B cell (primary cell): ENCODE data around the gene TACC3. TPM values are rescaled to one million over a fixed set of nuclear protein-coding genes. Genes with fewer than 3 reads are reported as not detected.

Experiments used
- ATAC-seq: fragments of 200-7000 bp; cut with Tn5 transposase; one replicate; pipeline ENCODE4 v1.10.0; 2021; ENCODE audit warnings: low read depth, mild to moderate bottlenecking, moderate number of reproducible peaks, moderate library complexity
- CTCF ChIA-PET: fragments of 350-600 bp; sonication (Branson Sonifier 250); formaldehyde crosslinking; loops from one replicate; lab custom pipeline; 2021; ENCODE audit warnings: antibody characterized with exemption, inconsistent platforms; lab: Charles Lee
- POLR2A ChIA-PET: fragments of 350-600 bp; sonication (Branson Sonifier 250); formaldehyde crosslinking; loops from one replicate; lab custom pipeline; 2021; ENCODE audit warnings: antibody characterized with exemption; lab: Charles Lee
- DNase-seq: peaks from one replicate; pipeline ENCODE4 v3.0.0; 2013
- H2AFZ ChIP-seq: 2 replicates; pipeline ENCODE4 v1.6.1; 2012; ENCODE audit warnings: mild to moderate bottlenecking, low read depth, low read length; ENCODE audit not compliant: insufficient read depth, poor library complexity, severe bottlenecking
- H3K27ac ChIP-seq, 2 donors: 1 replicate in 1 of 2; 2 replicates in 1 of 2; pipeline ENCODE4 v1.5.1; 2012 to 2013; ENCODE audit warnings: low read length in 2 of 2, mild to moderate bottlenecking in 2 of 2, moderate library complexity in 1 of 2
- H3K27me3 ChIP-seq, 4 experiments: fragments of 200-600 bp in 1 of 4; sonication (generic) in 1 of 4; replicated peaks in 1 of 4; 1 replicate in 2 of 4; 2 replicates in 2 of 4; pipeline versions ENCODE4 v1.6.1 to v1.7.0; 2013 to 2016; ENCODE audit warnings: low read length in 3 of 4, mild to moderate bottlenecking in 2 of 4, mixed read lengths in 1 of 4, moderate library complexity in 1 of 4; ENCODE audit not compliant: insufficient read depth in 4 of 4, control insufficient read depth in 3 of 4; ENCODE audit errors: control extremely low read depth in 1 of 4
- H3K36me3 ChIP-seq, 2 experiments: replicated peaks in 1 of 2; 1 replicate in 1 of 2; 2 replicates in 1 of 2; pipeline versions ENCODE4 v1.6.1 to v1.7.1; 2013; ENCODE audit warnings: low read length in 1 of 2; ENCODE audit not compliant: insufficient read depth in 2 of 2, control insufficient read depth in 1 of 2; ENCODE audit errors: control extremely low read depth in 1 of 2, extremely low read depth in 1 of 2
- H3K4me1 ChIP-seq, 2 donors: fragments of 200-600 bp in 1 of 2; sonication (generic) in 1 of 2; 1 replicate in 1 of 2; 2 replicates in 1 of 2; pipeline versions ENCODE4 v1.5.1 to v1.6.1; 2013 to 2017; ENCODE audit warnings: low read length in 2 of 2; ENCODE audit not compliant: control insufficient read depth in 2 of 2, insufficient read depth in 2 of 2
- H3K4me2 ChIP-seq: replicated peaks from 2 replicates; pipeline ENCODE3; 2012; ENCODE audit warnings: mild to moderate bottlenecking, low read depth, low read length; ENCODE audit not compliant: poor library complexity, severe bottlenecking
- H3K4me3 ChIP-seq, 5 experiments: fragments of 200-600 bp in 1 of 5; sonication (generic) in 1 of 5; 1 replicate in 3 of 5; 2 replicates in 2 of 5; pipeline versions ENCODE4 v1.5.1 to v1.7.0; 2011 to 2016; ENCODE audit warnings: low read length in 4 of 5, mild to moderate bottlenecking in 4 of 5, low read depth in 2 of 5, control low read depth in 1 of 5, moderate library complexity in 1 of 5; ENCODE audit not compliant: insufficient read depth in 1 of 5; ENCODE audit errors: control extremely low read depth in 1 of 5, extremely low read depth in 1 of 5
- H3K79me2 ChIP-seq: fragments of 200-600 bp; sonication (generic); one replicate; pipeline ENCODE4 v1.6.0; 2016; ENCODE audit warnings: low read length; ENCODE audit not compliant: control insufficient read depth, insufficient read depth
- H3K9ac ChIP-seq: fragments of 200-600 bp; sonication (generic); 2 replicates; pipeline ENCODE4 v1.6.1; 2017; ENCODE audit warnings: mild to moderate bottlenecking, low read length, moderate library complexity
- H3K9me3 ChIP-seq, 3 donors: one replicate each; pipeline versions ENCODE4 v1.6.1 to v1.7.1; 2013; ENCODE audit warnings: low read length in 2 of 3; ENCODE audit not compliant: control insufficient read depth in 2 of 3, insufficient read depth in 1 of 3; ENCODE audit errors: control extremely low read depth in 1 of 3
- H4K20me1 ChIP-seq: 2 replicates; pipeline ENCODE4 v1.6.0; 2012; ENCODE audit warnings: mild to moderate bottlenecking, low read length; ENCODE audit not compliant: insufficient read depth, control insufficient read depth, poor library complexity, severe bottlenecking
- H3K27ac Mint-ChIP-seq: one replicate; pipeline ENCODE4 v1.8.0; 2021; ENCODE audit warnings: mixed read lengths
- H3K27me3 Mint-ChIP-seq: one replicate; pipeline ENCODE4 v1.8.0; 2021; ENCODE audit warnings: mixed read lengths
- H3K4me1 Mint-ChIP-seq: one replicate; pipeline ENCODE4 v1.8.0; 2021; ENCODE audit warnings: mixed read lengths
- H3K4me3 Mint-ChIP-seq: one replicate; pipeline ENCODE4 v1.8.0; 2021; ENCODE audit warnings: mixed read lengths
- H3K9me3 Mint-ChIP-seq: one replicate; pipeline ENCODE4 v1.8.0; 2022; ENCODE audit warnings: mixed read lengths; ENCODE audit not compliant: insufficient read depth
- EZH2 ChIP-seq: IDR thresholded peaks from 2 replicates; pipeline ENCODE4 v1.6.1; 2012; ENCODE audit warnings: borderline replicate concordance, low read depth, mild to moderate bottlenecking, moderate library complexity, low read length; ENCODE audit not compliant: insufficient read depth, poor library complexity, severe bottlenecking
- WGBS: methylation state at CpG from one replicate; pipeline ENCODE4 v1.1.5; 2013; ENCODE audit warnings: missing lambda C conversion rate; ENCODE audit not compliant: insufficient coverage; 5-methylcytosine and 5-hydroxymethylcytosine counted together
- intact Hi-C: fragments of 100-400 bp; cut with micrococcal nuclease; formaldehyde crosslinking; loops from one replicate; pipeline ENCODE4 v1.10.0; 2022
- polyA plus RNA-seq: library from polyadenylated mRNA; depleted of rRNA; stranded (reverse); fragments of >200 nt; gene quantifications from 2 replicates; pipeline ENCODE4 v1.2.3, GENCODE V29; 2012
- total RNA-seq, 2 donors: library from RNA; stranded (reverse); fragments of 120-200 nt in 1 of 2; gene quantifications; 1 replicate in 1 of 2; 2 replicates in 1 of 2; pipeline versions ENCODE4 v1.2.3 to v1.2.4, GENCODE V29; 2013 to 2022
- TF ChIP-seq, protein P1 (sequence below): fragments of 200-600 bp; IDR thresholded peaks from one replicate; pipeline ENCODE4 v1.8.0; 2022; ENCODE audit warnings: antibody characterized with exemption, mild to moderate bottlenecking

The TACC3 gene
- total and polyA plus RNA-seq, 2 donors (not counting 1 experiment from before 2014, with no cell fraction given), result 29.5 to 47.9 TPM

DNA sequence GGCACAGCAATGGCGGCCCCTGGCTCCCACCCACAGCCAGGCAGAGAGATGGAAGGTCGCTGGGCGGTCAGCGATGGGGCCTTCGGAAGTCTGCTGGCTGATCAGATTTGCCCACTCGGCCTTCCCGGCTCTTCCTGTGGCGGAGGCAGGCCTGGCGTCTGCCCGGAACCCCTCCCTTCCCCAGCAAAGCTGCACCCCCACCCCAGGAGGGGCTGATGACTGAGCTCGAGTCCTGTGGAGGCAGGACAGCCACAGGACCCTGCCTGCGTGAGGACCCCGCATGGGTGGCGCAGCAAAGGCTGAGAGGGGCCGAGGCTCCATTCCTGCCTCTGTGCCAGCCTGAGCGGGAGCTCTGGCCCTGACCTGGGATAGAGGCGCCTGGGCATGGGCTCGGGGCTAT is 34.8 kb downstream of the TACC3 start:
- Histone ChIP-seq H3K27ac (no peak overlapping the region), H3K4me2 (no peak overlapping the region), H3K4me3 (no peak overlapping the region), H3K27me3 (peaks cover 0 to 9% (median 0%) of the 10 kb centered on the region in 4 experiments), H3K9me3 (no peaks in the 10 kb centered on the region), H4K20me1 (no peaks in the 10 kb centered on the region), H3K36me3 (no peaks in the 10 kb centered on the region), H3K4me1 (peaks cover 11 to 16% of the 10 kb centered on the region in 2 donors), H3K9ac (no peak overlapping the region), H3K79me2 (no peaks in the 10 kb centered on the region), H2AFZ (no peak overlapping the region)
- peaks cover 5% of the 10 kb centered on the region for H3K4me1 Mint-ChIP-seq
- POLR2A ChIA-PET, result no interaction called here
- no peak for ATAC-seq
- H3K9me3 Mint-ChIP-seq, result no peaks in the 10 kb centered on the region
- TF ChIP-seq EZH2, result no peak
- TF ChIP-seq, protein P1, sequence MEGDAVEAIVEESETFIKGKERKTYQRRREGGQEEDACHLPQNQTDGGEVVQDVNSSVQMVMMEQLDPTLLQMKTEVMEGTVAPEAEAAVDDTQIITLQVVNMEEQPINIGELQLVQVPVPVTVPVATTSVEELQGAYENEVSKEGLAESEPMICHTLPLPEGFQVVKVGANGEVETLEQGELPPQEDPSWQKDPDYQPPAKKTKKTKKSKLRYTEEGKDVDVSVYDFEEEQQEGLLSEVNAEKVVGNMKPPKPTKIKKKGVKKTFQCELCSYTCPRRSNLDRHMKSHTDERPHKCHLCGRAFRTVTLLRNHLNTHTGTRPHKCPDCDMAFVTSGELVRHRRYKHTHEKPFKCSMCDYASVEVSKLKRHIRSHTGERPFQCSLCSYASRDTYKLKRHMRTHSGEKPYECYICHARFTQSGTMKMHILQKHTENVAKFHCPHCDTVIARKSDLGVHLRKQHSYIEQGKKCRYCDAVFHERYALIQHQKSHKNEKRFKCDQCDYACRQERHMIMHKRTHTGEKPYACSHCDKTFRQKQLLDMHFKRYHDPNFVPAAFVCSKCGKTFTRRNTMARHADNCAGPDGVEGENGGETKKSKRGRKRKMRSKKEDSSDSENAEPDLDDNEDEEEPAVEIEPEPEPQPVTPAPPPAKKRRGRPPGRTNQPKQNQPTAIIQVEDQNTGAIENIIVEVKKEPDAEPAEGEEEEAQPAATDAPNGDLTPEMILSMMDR, result no peak
- no peak overlapping the region for H3K27ac Mint-ChIP-seq
- intact Hi-C loops, result no loop called here
- no peaks in the 10 kb centered on the region for H3K27me3 Mint-ChIP-seq
- WGBS, result 80% methylated on average over 18 of the region's 18 CpGs
- no peak for DNase-seq
- CTCF ChIA-PET, result no interaction called here
- H3K4me3 Mint-ChIP-seq, result no peak overlapping the region

DNA sequence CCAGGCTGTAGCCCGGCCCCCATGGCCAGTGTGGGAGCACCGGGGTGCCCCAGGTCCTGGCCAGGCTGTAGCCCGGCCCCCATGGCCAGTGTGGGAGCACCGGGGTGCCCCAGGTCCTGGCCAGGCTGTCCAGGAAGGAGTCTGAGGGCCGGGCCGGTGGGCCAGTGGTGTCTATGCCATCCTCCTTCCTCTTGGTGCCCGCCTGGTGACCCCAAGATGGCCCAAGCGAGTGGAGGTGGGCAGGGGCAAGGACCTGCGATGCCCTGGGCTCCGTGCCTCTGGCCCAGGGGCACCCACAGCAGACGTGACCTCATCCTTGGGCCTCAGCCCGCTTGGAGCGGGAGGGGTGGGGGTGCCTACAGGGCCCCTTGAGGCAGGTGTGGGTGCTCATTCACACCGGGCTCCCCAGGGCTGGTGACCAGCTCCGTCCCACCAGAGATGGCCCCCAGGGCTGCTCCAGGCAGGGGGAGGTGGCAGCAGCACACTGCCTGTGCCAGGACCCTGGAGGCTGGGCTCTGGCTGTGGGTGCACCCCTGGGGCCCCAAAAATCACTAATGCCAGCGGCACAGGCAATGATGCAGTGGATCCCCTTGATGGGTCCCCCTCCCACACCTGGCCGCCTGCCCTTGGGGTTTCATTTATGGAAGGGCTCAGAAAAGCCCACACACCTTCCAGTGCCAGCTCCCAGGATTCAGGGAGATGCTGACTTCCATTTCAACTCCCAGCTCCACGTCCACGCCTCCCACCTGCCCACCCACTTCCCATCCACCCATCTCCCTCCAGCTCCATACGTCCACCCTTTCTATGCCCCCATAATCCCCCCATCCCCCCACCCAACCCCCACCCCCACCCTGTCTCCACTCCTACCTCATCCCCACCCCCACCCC is 35.8 kb downstream of the TACC3 start:
- peaks cover 11 to 15% of the 10 kb centered on the region in 2 donors for H3K4me1 ChIP-seq
- peaks cover 0 to 7% (median 0%) of the 10 kb centered on the region in 4 experiments for H3K27me3 ChIP-seq
- H3K27ac ChIP-seq, result no peak overlapping the region
- 81% methylated on average over 17 of the region's 20 CpGs for WGBS
- intact Hi-C loops, result no loop called here
- Mint-ChIP-seq H3K27ac (no peak overlapping the region), H3K4me1 (peaks cover 5% of the 10 kb centered on the region), H3K4me3 (no peak overlapping the region), H3K9me3 (no peaks in the 10 kb centered on the region), H3K27me3 (no peaks in the 10 kb centered on the region)
- CTCF ChIA-PET, result no interaction called here
- H3K4me3 ChIP-seq, result no peak overlapping the region
- no peak overlapping the region for H3K4me2 ChIP-seq
- no peak overlapping the region for H2AFZ ChIP-seq
- POLR2A ChIA-PET, result no interaction called here
- H3K36me3 ChIP-seq, result no peaks in the 10 kb centered on the region
- H4K20me1 ChIP-seq, result no peaks in the 10 kb centered on the region
- H3K79me2 ChIP-seq, result no peaks in the 10 kb centered on the region
- no peaks in the 10 kb centered on the region for H3K9me3 ChIP-seq
- no peak for TF ChIP-seq EZH2
- TF ChIP-seq, protein P1, result no peak
- ATAC-seq (no peak), DNase-seq (no peak)
- no peak overlapping the region for H3K9ac ChIP-seq
